ENCODE data around the gene TGIF2.
"Not testable (repeated sequence)": the region's sequence is repeated elsewhere in the genome, so short reads cannot be mapped to it uniquely, and the experiment has no call there.

TGIF2 gene

DNA sequence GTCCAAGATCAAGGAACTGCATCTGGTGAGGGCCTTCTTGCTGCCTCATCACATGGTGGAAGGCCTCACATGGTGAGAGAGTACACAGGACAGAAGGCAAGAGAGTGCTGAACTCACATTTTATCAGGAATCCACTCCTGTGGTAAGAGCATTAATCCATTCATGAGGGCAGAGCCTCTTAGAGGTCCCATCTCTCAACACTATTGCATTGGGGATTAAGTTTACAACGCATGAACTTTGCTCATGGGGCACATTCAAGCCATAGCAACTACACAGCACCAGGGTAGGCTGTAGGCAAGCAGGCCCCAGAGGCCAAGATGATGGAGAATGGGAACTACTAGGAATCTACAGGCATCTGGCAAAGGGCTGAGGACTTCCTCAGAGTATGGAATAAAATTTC is 10.0 kb upstream of the TGIF2 start:
- no peak for TF ChIP-seq CTCF (conservative IDR thresholded peaks at IDR 0.05; ENCODE audit: low read depth, low read length)
- no peak overlapping the region for H3K4me3 ChIP-seq (ENCODE audit: low read length)
- DNase-seq (ENCODE audit: low read depth), result no peak

- not testable (repeated sequence) for H3K4me3 ChIP-seq (ENCODE audit: low read length)
Observed at GRCh38 chr20:36564078-36564725, 9.2 kb upstream of the TGIF2 start.

GRCh38 chr20:36564726-36565121 is 8.7 kb upstream of the TGIF2 start:
- not testable (repeated sequence) for H3K4me3 ChIP-seq (ENCODE audit: low read length); DNase-seq (ENCODE audit: low read depth)

More at GRCh38 chr20:36564078-36564725, 9.2 kb upstream of the TGIF2 start:
- not testable (repeated sequence) for DNase-seq (ENCODE audit: low read depth)

- H3K4me3 ChIP-seq (ENCODE audit: low read length), result no peak overlapping the region
- no peak for DNase-seq (ENCODE audit: low read depth)
- TF ChIP-seq CTCF (conservative IDR thresholded peaks at IDR 0.05; ENCODE audit: low read depth, low read length), result no peak
Observed at GRCh38 chr20:36565520-36565919, 7.9 kb upstream of the TGIF2 start.

DNA sequence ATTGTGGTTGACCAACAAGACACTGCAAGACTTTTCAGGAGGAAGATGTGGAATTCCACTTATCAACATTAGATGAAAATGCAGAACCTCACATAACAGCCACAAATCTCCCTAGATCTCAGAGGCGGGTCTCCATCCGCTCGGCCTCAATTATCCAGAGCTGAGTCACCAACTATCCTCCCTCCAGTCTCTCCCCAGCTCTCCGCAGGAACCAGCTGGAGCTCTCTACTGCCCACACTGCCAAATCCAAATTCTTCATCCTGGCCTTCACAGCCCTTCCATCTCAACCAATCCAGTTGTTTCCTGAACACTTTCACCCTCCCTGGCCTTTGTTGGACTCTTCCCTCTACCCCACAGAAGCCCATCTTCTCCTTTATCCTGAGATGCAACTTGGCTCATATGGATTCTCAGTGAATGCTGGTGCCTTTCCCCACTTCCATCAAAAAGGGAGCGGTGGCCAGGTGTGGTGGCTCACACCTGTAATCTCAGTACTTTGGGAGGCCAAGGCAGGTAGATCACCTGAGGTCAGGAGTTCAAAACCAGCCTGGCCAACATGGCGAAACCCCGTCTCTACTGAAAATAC is 3.5 kb upstream of the TGIF2 start:
- H3K4me3 ChIP-seq (ENCODE audit: low read length), result no peak overlapping the region
- DNase-seq (ENCODE audit: low read depth), result no peak
- no peak for TF ChIP-seq CTCF (conservative IDR thresholded peaks at IDR 0.05; ENCODE audit: low read depth, low read length)

- H3K4me3 ChIP-seq (ENCODE audit: low read length), result peak overlapping the region; percentile 54
- DNase-seq (ENCODE audit: low read depth), result no peak
- no peak for TF ChIP-seq CTCF (conservative IDR thresholded peaks at IDR 0.05; ENCODE audit: low read depth, low read length)
Observed at GRCh38 chr20:36571564-36572504, 1.6 kb upstream of the TGIF2 start.

DNA sequence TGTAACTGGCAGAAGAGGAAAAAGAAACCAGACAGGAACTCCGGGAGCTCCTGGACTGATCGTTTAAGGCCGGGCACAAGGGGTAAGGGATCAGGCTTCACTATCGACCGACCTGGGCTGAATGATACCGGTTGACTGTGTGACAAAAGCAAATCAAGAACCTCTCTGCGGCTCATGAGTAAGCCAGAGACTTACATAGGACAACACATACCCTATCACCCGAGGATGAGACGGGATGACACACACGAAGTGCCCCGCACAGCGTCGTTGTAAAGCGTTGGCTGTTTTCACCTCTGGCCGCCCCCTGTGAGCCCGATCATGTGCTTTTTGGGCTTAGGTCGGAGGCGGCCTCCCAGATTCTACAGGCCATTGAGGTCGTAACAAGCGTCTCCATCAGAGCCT is 695 bp upstream of the TGIF2 start:
- no peak for TF ChIP-seq CTCF (conservative IDR thresholded peaks at IDR 0.05; ENCODE audit: low read depth, low read length)
- no peak for DNase-seq (ENCODE audit: low read depth)
- peak overlapping the region; percentile 54 for H3K4me3 ChIP-seq (ENCODE audit: low read length)

Measured in retinal pigment epithelial cell (primary cell).